SK-N-DZ (cell line): ENCODE data around the gene RAI1. TPM values are rescaled to one million over a fixed set of nuclear protein-coding genes. Genes with fewer than 3 reads are reported as not detected.
"Not testable (repeated sequence)": the region's sequence is repeated elsewhere in the genome, so short reads cannot be mapped to it uniquely, and the experiment has no call there.

Experiments used
- DNase-seq: peaks from one replicate; pipeline ENCODE4 v3.0.0-alpha.2; 2015; ENCODE audit warnings: low spot score
- polyA plus RNA-seq, 2 experiments: library from polyadenylated mRNA; depleted of rRNA; stranded (reverse); fragments of >200 nt; gene quantifications; 2 replicates each; pipeline ENCODE4 v1.2.3, GENCODE V29; 2014

RAI1 gene, protein sequence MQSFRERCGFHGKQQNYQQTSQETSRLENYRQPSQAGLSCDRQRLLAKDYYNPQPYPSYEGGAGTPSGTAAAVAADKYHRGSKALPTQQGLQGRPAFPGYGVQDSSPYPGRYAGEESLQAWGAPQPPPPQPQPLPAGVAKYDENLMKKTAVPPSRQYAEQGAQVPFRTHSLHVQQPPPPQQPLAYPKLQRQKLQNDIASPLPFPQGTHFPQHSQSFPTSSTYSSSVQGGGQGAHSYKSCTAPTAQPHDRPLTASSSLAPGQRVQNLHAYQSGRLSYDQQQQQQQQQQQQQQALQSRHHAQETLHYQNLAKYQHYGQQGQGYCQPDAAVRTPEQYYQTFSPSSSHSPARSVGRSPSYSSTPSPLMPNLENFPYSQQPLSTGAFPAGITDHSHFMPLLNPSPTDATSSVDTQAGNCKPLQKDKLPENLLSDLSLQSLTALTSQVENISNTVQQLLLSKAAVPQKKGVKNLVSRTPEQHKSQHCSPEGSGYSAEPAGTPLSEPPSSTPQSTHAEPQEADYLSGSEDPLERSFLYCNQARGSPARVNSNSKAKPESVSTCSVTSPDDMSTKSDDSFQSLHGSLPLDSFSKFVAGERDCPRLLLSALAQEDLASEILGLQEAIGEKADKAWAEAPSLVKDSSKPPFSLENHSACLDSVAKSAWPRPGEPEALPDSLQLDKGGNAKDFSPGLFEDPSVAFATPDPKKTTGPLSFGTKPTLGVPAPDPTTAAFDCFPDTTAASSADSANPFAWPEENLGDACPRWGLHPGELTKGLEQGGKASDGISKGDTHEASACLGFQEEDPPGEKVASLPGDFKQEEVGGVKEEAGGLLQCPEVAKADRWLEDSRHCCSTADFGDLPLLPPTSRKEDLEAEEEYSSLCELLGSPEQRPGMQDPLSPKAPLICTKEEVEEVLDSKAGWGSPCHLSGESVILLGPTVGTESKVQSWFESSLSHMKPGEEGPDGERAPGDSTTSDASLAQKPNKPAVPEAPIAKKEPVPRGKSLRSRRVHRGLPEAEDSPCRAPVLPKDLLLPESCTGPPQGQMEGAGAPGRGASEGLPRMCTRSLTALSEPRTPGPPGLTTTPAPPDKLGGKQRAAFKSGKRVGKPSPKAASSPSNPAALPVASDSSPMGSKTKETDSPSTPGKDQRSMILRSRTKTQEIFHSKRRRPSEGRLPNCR (N-terminal part only)
- polyA plus RNA-seq (2014; cell fraction: cytosol; rRNA removed), result 18.2 and 22.8 TPM in 2 replicates
- polyA plus RNA-seq (2014; cell fraction: nucleus; rRNA removed), result 38.5 and 70.0 TPM in 2 replicates

DNA sequence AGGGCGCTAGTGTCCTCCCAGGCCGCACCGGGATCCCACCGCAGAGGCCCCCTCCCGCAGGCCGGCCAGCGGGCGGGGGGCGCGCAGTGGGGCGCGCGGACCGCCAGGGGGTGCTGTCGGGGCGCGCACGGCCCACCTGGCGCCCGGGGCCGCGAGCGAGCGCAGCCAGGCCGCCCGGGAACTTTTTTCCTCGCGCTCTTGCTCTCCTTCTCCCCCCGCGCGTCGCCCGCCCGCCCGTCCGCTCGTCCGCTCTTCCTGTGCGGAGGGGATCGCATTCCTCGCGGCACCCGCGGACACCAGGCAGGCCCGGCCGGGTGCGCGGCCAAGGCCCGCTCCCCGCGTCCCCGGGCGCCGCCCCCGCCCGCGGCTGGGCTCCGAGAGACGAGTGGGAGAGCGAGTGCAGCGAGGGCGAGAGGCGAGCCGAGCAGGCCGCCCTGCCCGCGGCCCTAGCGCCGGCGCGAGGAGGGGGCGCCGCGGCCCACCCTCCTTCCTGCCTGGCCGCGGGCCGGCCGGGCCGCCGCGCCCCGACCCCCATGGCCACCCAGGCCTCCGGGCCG is at the start of gene RAI1:
TSS of gene RAI1 (plus strand) at position 272 of the 557 bp plus-strand sequence. CDS start 111,491 bp downstream, outside the sequence.
- peak; percentile 80 for DNase-seq

DNA sequence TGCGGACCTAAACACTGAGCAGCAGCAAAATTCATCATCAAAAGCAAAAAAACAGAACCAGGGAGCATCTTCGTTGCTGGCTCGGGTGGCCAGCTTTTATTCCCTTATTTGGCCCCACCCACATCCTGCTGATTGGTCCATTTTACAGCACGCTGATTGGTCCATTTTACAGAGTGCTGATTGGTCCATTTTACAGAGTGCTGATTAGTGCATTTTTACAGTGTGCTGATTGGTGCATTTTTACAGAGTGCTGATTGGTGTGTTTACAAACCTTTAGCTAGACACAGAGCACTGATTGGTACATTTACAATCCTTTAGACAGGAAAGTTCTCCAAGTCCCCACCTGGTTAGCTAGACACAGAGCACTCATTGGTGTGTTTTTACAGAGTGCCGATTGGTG is 48.6 kb upstream of the RAI1 start:
- not testable (repeated sequence) for DNase-seq

DNA sequence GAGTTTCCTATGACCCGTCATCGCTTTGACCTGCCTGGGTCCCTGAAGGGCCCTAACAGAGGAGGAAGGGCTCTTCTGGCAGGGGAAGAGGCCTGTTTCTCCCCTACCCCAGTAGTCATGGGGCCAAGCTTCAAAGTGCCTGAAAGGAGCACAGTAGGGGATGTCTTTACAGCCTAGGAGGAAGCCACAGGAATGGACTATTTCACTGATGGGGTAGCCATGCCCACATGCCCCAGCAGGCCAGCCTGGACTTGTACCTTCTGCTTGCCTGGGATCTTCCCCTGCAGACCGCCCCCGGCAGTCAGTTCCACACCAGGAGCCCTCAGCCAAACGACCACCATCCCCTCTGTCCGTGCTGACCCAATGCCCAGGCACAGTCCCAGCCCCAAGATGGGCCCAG is 47.9 kb upstream of the RAI1 start:
- DNase-seq, result no peak

DNA sequence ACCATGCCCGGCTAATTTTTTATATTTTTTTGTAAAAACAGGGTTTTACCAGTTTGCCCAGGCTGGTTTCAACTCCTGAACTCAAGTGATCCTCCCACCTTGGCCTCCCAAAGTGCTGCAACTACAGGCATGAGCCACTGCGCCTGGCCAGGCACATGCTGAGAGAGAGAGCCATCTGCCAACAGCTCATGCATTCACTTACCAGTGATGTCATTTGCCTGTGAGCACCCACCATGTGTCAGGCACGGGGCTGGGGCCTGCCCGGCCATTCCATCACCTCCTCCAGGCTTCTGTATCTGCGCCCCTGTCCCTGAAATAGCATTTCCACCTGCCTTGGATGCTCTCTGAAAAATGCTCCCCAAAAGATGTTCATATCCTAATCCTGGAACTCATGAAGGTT is 46.1 kb upstream of the RAI1 start:
- peak; percentile 40 for DNase-seq

DNA sequence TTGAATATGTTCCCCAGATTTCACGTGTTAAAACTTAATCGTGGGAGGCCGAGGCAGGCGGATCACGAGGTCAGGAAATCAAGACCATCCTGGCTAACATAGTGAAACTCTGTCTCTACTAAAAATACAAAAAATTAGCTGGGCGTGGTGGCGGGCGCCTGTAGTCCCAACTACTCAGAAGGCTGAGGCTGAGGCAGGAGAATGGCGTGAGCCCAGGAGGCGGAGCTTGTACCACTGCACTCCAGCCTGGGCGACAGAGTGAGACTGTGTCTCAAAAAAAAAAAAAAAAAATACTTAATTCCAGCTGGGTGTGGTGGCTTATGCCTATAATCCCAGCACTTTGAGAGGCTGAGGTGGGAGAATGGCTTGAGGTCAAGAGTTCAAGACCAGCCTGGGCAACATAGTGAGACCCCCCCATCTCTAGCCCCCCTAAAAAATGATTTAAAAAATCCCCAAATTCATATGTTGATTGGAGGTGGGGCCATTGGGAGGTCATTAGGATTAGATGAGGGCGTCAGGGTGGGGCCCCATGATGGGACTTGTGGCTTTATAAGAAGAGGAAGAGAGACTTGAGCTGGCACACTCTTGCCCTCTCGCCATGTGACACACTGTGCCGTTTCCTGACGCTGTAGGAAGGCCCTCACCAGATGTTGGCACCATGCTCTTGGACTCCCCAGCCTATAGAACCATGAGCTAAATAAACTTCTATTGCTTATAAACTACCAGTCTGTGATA is 45.6 kb upstream of the RAI1 start:
- DNase-seq, result not testable (repeated sequence)

DNA sequence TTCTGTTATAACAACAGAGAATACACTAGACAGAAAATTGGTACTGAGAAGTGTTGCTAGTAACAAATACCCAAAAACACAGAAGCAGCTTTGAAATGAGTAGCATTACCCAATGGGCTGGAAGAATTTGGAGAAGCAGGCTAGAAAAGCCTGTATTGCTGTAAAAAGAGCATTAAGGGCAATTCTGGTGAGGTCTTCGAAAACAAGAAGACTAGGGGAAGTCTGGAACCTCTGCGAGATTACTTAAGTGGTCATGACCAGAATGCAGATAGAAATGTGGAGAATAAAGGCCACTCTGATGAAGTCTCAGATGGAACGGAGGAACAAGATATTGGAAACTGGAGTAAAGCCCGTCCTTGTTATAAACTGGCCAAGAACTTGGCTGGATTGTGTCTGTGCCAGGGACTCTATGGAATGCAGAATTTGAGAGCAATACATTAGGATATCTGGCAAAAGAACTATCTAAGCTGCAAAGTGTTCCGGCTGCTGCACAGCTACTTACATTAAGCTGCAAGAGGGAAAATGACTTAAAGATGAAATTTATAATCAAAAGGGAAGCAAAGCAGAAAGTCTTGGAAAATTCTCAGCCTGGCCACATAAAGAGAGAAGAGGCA is 44.9 kb upstream of the RAI1 start:
- no peak for DNase-seq

DNA sequence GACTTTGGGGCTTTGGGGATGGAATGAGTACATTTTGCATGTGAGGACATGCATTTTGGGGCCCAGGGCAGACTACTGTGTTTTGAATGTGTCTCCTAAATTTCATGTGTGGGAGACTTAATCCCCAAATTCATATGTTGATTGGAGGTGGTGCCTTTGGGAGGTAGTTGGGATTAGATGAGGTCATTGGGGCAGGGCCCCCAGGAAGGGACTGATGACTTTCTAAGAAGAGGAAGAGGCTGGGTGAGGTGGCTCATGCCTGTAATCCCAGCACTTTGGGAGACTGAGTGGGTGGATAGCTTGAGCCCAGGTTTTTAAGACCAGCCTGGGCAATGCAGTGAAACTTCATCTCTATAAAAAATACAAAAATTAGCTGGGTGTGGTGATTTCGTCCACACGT is 42.8 kb upstream of the RAI1 start:
- no peak for DNase-seq

DNA sequence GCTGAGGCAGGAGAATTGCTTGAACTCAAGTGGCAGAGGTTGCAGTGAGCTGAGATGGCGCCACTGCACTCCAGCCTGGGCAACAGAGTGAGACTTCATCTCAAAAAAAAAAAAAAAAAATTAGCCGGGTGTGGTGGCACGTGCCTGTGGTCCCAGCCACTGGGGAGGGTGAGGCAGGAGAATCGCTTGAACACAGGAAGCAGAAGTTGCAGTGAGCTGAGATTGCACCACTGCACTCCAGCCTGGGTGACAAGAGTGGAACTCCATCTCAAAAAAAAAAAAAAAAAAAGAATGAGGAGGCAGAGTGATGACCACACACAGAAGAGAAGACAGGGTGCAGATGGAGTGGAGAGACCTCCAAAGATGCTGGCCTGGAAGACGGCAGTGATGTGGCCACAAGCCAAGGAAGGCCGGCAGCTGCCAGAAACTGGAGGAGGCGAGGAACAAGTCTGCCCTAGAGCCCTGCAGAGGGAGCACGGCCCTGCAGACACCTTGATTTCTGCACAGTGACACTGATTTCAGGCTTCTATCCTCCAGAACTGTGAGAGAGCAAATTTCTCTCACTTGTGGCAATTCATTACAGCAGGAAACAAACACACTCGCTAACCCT is 41.5 kb upstream of the RAI1 start:
- not testable (repeated sequence) for DNase-seq

DNA sequence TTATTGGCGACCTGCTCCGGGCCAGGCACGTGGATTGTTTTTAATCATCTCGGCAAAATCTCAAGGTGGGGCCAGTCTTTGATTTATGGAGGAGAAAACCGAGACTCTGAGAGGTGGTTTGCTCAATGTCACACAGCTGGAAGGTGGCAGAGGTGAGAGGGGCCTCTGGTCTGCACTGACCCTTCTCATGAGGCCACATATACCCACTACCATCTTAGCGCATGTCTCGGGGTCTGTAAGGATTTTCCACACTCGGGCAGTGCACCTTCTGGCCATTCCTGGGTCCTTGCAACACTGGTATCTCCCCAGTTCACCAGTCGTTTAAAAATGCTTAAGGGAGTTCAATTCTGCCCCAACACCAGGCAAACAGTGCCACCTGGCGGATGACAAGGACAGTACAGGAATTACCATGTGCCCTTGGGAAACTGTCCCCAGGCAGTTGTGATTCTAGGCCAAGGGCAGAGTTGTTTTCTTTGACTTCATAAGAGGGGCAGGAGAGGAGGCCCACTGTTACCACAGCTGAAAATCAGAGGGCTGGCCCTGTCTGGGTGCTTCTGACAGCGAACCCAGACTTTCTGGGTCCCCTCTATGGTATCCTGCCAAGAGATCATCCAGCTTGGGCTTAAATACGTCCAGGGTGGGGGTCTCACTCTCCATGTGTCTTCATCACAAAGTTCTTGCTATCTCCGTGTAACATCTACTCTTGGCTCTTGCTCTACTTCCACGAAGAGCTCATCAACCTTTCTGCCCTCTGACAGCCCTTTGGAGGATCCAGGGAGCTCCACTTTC is 39.4 kb upstream of the RAI1 start:
- peak; percentile 84 for DNase-seq

DNA sequence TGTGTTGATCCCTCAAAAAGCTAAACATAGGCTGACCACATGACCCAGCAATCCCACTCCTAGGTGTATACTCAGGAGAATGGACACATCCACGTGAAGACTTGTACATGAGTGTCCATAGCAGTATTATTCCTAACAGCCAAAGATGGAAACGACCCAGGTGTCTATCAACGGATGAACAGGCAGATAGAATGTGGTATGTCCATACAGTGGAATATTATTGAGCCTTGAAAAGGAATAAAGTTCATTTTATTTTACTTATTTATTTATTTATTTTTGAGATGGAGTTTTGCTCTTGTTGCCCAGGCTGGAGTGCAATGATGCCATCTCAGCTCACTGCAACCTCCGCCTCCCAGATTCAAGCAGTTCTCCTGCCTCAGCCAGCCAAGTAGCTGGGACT is 36.1 kb upstream of the RAI1 start:
- not testable (repeated sequence) for DNase-seq

DNA sequence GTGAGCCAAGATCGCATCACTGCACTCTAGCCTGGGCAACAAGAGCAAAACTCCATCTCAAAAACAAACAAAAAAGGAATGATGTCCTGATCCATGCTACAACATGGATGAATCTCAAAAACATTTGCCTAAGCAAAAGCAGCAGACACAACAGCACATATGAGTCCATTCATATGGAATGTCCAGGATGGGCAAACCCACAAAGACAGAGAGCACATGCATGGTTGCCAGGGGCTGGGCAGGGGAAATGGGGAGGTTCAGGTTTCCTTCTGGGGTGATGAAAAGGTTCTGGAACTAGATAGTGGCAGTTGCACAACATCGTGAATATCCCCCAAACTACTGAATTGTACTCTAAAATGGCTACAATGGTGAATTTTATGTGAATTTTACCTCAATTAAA is 35.3 kb upstream of the RAI1 start:
- DNase-seq, result no peak

DNA sequence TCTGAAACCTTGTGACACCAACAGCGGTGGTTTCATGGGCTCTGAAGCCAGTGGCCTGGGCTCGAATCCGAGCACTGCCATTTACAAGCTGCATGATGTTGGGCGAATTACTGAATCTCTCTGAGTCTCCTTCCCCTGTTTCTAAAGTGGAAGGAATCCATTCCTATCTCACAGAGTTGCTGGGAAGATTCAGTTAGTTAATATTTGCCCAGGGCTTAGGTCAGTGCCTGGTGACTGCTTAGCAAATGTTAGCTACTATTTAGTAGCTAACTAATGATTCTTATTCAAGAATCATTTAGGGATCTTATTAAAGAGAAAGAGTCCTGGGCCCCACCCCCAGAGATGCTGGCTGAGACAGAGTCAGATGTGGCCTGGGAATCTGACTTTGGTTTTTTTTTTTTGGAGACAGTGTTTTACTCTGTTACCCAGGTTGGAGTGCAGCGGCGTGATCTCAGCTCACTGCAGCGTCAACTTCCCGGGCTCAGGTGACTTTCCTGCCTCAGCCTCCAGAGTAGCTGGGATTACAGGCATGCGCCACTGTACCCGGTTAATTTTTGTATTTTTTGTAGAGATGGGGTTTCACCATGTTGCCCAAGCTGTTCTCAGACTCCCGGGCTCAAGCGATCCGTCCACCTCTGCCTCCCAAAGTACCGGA is 33.6 kb upstream of the RAI1 start:
- DNase-seq, result no peak

DNA sequence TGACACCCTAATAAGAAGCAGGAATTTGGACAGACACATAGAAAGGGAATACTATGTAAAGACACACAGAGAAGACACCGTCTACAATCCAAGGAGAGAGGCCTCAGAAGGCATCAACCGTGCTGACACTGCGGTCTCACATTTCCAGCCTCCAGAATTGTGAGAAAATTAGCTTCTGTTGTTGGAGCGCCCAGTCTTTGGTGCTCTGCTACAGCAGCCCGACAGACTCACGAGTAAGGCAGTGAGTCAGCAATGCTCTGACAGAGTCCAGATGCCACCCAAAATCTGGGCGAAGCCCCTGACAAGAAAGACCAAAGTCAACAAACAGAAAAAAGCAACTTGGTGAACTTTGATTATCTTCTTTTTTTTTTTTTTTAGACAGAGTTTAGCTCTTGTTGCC is 32.5 kb upstream of the RAI1 start:
- DNase-seq, result no peak

DNA sequence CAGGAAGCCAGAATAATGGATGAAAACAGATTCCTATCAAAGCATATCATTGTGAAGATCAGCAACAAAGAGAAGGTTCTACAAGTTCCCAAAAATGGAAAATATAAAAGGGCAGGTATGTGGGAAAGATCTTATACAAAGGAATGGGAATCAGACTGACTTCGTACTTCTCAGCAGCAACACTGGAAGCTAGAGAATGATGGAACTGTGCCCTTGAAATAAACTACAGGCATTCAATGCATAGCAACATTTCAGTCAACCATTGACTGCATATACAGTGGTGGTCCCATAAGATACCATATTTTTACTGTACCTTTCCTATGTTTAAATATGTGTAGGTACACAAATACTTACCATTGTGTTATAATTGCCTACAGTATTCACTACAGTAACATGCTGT is 30.3 kb upstream of the RAI1 start:
- DNase-seq, result no peak

DNA sequence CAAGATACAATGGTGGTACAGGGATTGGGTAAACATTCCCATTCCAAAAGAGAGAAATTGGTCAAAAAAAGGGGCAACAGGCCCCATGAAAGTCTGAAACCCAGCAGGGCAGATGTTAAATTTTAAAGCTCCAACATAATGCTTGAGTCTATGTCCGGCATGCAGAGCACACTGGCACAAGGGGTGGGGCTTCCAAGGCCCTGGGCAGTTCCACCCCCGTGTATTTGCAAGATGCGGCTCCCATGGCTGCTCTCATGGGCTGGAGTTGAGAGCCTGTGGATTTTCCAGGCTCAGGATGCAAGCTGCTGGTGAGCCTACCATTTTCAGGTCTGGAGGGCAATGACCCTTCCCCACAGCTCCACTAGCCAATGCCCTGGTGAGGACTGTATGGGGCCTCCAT is 27.9 kb upstream of the RAI1 start:
- DNase-seq, result no peak

DNA sequence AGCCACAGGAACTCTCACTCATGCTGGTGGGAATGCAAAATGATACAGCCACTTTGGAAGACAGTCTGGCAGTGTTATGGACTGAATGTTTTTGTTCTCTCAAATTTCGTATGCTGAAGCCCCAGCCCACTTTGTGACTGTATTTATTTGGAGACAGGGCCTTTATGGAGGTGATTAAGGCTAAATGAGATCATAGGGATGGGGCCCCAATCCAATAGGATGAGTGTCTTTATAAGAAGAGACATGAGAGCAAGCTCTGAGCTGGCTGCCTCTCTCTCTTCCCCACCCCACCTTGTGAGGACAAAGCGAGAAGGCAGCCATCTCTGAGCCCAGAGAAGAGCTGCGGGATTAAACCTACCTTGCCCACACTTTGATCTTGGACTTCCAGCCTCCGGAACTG is 21.9 kb upstream of the RAI1 start:
- DNase-seq, result no peak

DNA sequence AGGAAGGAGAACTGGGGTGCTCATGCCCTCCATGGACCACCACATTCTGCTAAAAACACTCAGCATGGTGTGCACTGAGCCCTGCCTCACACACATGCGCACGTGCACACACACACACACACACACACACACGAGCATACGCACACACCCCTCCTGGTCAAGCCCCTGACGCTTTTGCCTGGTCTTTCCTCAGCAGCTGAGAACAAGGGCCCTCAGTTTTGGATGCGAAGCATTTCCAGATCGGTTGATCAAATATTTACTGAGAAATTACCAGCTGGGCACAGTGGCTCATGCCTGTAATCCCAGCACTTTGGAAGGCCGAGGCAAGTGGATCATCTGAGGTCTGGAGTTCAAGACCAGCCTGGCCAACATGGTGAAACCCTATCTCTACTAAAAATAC is 20.1 kb upstream of the RAI1 start:
- DNase-seq, result no peak

DNA sequence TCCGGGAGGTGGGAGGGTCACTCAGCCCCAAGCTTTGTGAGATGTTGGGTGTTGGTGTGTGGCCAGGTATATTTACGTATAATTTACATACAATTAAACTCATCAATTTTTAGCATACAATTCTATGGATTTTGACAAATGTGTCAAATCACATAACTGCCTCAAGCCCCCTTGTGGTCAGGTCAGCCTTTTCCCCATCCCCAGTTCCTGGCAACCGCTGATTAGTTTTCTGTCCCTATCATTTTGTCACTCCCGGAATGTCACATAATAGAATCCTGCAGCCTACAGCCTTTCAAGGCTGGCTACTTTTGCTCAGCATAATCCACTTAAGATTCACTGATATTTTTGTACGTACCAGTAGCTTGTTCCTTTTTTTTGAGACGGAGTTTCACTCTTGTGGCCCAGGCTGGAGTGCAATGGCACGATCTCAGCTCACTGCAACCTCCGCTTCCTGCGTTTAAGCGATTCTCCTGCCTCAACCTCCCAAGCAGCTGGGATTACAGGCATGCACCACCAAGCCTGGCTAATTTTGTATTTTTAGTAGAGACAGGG is 19.3 kb upstream of the RAI1 start:
- peak; percentile 63 for DNase-seq
